Natural killer cell (primary cell): Measurements from ENCODE around the gene ST6GAL1. TPM values are rescaled to one million over a fixed set of nuclear protein-coding genes. Genes with fewer than 3 reads are reported as not detected.
"Not testable (repeated sequence)": the region's sequence is repeated elsewhere in the genome, so short reads cannot be mapped to it uniquely, and the experiment has no call there.

Experiments
- ATAC-seq, 3 donors: fragments of 150-1000 bp in 2 of 3; fragments of 200-7000 bp in 1 of 3; cut with Tn5 transposase; 1 replicate in 1 of 3; 2 replicates in 2 of 3; pipeline ENCODE4 v1.10.0; 2021; ENCODE audit warnings: mild to moderate bottlenecking in 2 of 3, moderate library complexity in 2 of 3
- DNase-seq, 2 donors: peaks; one replicate each; pipeline versions ENCODE4 v3.0.0 to v3.0.0-alpha.2; 2013 to 2021; ENCODE audit warnings: mixed read lengths in 1 of 2
- H3K27ac ChIP-seq: one replicate; pipeline ENCODE4 v1.5.1; 2013; ENCODE audit warnings: mild to moderate bottlenecking, low read length
- H3K27me3 ChIP-seq: one replicate; pipeline ENCODE4 v1.6.1; 2013; ENCODE audit warnings: low read length; ENCODE audit not compliant: control insufficient read depth, insufficient read depth
- H3K36me3 ChIP-seq: one replicate; pipeline ENCODE4 v1.6.1; 2013; ENCODE audit warnings: low read length; ENCODE audit not compliant: control insufficient read depth, insufficient read depth
- H3K4me1 ChIP-seq: one replicate; pipeline ENCODE4 v1.6.1; 2013; ENCODE audit warnings: low read length; ENCODE audit not compliant: control insufficient read depth, insufficient read depth
- H3K4me3 ChIP-seq: one replicate; pipeline ENCODE4 v1.5.1; 2013; ENCODE audit warnings: low read length
- H3K9me3 ChIP-seq: one replicate; pipeline ENCODE4 v1.6.1; 2013; ENCODE audit warnings: low read length; ENCODE audit not compliant: control insufficient read depth, insufficient read depth
- H3K27ac Mint-ChIP-seq, 2 donors: one replicate each; pipeline ENCODE4 v1.8.0; 2022; ENCODE audit warnings: mild to moderate bottlenecking in 2 of 2, mixed read lengths in 2 of 2, moderate library complexity in 1 of 2
- H3K27me3 Mint-ChIP-seq, 2 donors: one replicate each; pipeline ENCODE4 v1.8.0; 2022; ENCODE audit warnings: low read depth in 2 of 2, mixed read lengths in 2 of 2
- H3K36me3 Mint-ChIP-seq: one replicate; pipeline ENCODE4 v1.8.0; 2022; ENCODE audit warnings: mixed read lengths
- H3K4me1 Mint-ChIP-seq, 2 donors: one replicate each; pipeline ENCODE4 v1.8.0; 2022; ENCODE audit warnings: mixed read lengths in 2 of 2
- H3K4me3 Mint-ChIP-seq: one replicate; pipeline ENCODE4 v1.8.0; 2022; ENCODE audit warnings: mild to moderate bottlenecking, moderate library complexity, mixed read lengths
- H3K9me3 Mint-ChIP-seq, 2 donors: one replicate each; pipeline ENCODE4 v1.8.0; 2022; ENCODE audit warnings: mixed read lengths in 2 of 2
- CTCF ChIP-seq: fragments of 200-600 bp; IDR thresholded peaks from one replicate; pipeline ENCODE4 v1.8.0; 2022; ENCODE audit warnings: antibody characterized with exemption
- WGBS: methylation state at CpG from one replicate; pipeline ENCODE4 v1.1.7; 2013; ENCODE audit warnings: missing lambda C conversion rate; ENCODE audit not compliant: insufficient coverage; 5-methylcytosine and 5-hydroxymethylcytosine counted together
- intact Hi-C: fragments of 100-400 bp; cut with micrococcal nuclease; formaldehyde crosslinking; loops from one replicate; pipeline ENCODE4 v1.14.2; 2022
- total RNA-seq, 4 donors: library from RNA; stranded (reverse); fragments of 120-200 nt in 1 of 4; gene quantifications; one replicate each; pipeline versions ENCODE4 v1.2.3 to v1.2.4, GENCODE V29; 2013 to 2022

The ST6GAL1 gene
- total RNA-seq, 3 donors from 2014 or later (not counting 1 experiment from before 2014, with no cell fraction given): 121 to 182 (median 146) TPM

GRCh38 chr3:186964071-186964470 is 33.7 kb downstream of the ST6GAL1 start:
- 95% methylated on average over 2 of the region's 6 CpGs for WGBS
- H3K4me1 Mint-ChIP-seq: peaks cover 41 to 51% of the 10 kb centered on the region in 2 donors
- intact Hi-C loops: no loop called here
- Histone ChIP-seq H3K36me3 (peaks cover 43% of the 10 kb centered on the region), H3K27me3 (no peaks in the 10 kb centered on the region), H3K27ac (no peak overlapping the region), H3K4me1 (peaks cover 34% of the 10 kb centered on the region), H3K9me3 (no peaks in the 10 kb centered on the region), H3K4me3 (no peak overlapping the region)
- ATAC-seq: no peak
- H3K4me3 Mint-ChIP-seq: no peak overlapping the region
- no peak for DNase-seq
- no peaks in the 10 kb centered on the region for H3K36me3 Mint-ChIP-seq
- H3K27ac Mint-ChIP-seq: no peak overlapping the region
- no peak for TF ChIP-seq CTCF
- no peaks in the 10 kb centered on the region for H3K27me3 Mint-ChIP-seq
- H3K9me3 Mint-ChIP-seq: no peaks in the 10 kb centered on the region

- Mint-ChIP-seq H3K27ac (no peak overlapping the region), H3K4me1 (peaks cover 41 to 50% of the 10 kb centered on the region in 2 donors), H3K4me3 (no peak overlapping the region), H3K9me3 (no peaks in the 10 kb centered on the region), H3K27me3 (no peaks in the 10 kb centered on the region), H3K36me3 (peaks cover 5% of the 10 kb centered on the region)
- no peaks in the 10 kb centered on the region for H3K27me3 ChIP-seq
- intact Hi-C loops: no loop called here
- 95% methylated on average over 9 of the region's 9 CpGs for WGBS
- DNase-seq (no peak), ATAC-seq (no peak)
- peaks cover 29% of the 10 kb centered on the region for H3K4me1 ChIP-seq
- H3K36me3 ChIP-seq: peaks cover 47% of the 10 kb centered on the region
- H3K4me3 ChIP-seq: no peak overlapping the region
- TF ChIP-seq CTCF: no peak
- H3K9me3 ChIP-seq: no peaks in the 10 kb centered on the region
- H3K27ac ChIP-seq: no peak overlapping the region
These were observed 34.3 kb downstream of the ST6GAL1 start for GRCh38 chr3:186964616-186965015.

- no peak overlapping the region for H3K4me3 Mint-ChIP-seq
- H3K9me3 Mint-ChIP-seq: no peaks in the 10 kb centered on the region
- no peak for DNase-seq
- no peak overlapping the region for H3K4me3 ChIP-seq
- peak overlapping the region in 1 of 2 donors; percentile 11 for H3K27ac Mint-ChIP-seq
- H3K27ac ChIP-seq: no peak overlapping the region
- H3K4me1 Mint-ChIP-seq: peaks cover 36 to 45% of the 10 kb centered on the region in 2 donors
- intact Hi-C loops: no loop called here
- H3K36me3 ChIP-seq: peaks cover 47% of the 10 kb centered on the region
- no peaks in the 10 kb centered on the region for H3K27me3 ChIP-seq
- no peak for ATAC-seq
- TF ChIP-seq CTCF: no peak
- 76% methylated on average over 8 of the region's 10 CpGs for WGBS
- peaks cover 7% of the 10 kb centered on the region for H3K36me3 Mint-ChIP-seq
- H3K4me1 ChIP-seq: peaks cover 22% of the 10 kb centered on the region
- H3K27me3 Mint-ChIP-seq: no peaks in the 10 kb centered on the region
- no peaks in the 10 kb centered on the region for H3K9me3 ChIP-seq
These were observed 35.0 kb downstream of the ST6GAL1 start for GRCh38 chr3:186965141-186965879.

- Mint-ChIP-seq H3K27me3 (no peaks in the 10 kb centered on the region), H3K4me3 (no peak overlapping the region), H3K27ac (peak overlapping the region in 1 of 2 donors; percentile 78), H3K9me3 (no peaks in the 10 kb centered on the region), H3K4me1 (peaks cover 28 to 44% of the 10 kb centered on the region in 2 donors), H3K36me3 (peaks cover 7% of the 10 kb centered on the region)
- H3K36me3 ChIP-seq: peaks cover 49% of the 10 kb centered on the region
- no peaks in the 10 kb centered on the region for H3K9me3 ChIP-seq
- H3K4me1 ChIP-seq: peaks cover 13% of the 10 kb centered on the region
- WGBS: 97% methylated on average over 6 of the region's 6 CpGs
- TF ChIP-seq CTCF: no peak
- no peaks in the 10 kb centered on the region for H3K27me3 ChIP-seq
- no peak overlapping the region for H3K4me3 ChIP-seq
- intact Hi-C loops: no loop called here
- no peak for DNase-seq
- H3K27ac ChIP-seq: no peak overlapping the region
- ATAC-seq: no peak
These were observed 36.1 kb downstream of the ST6GAL1 start for GRCh38 chr3:186966406-186966805.

- H3K4me3 Mint-ChIP-seq, H3K36me3 Mint-ChIP-seq, ATAC-seq, H3K9me3 ChIP-seq, intact Hi-C loops, H3K27me3 Mint-ChIP-seq, H3K4me3 ChIP-seq, H3K9me3 Mint-ChIP-seq, H3K27me3 ChIP-seq, DNase-seq: not testable (repeated sequence)
- Histone ChIP-seq H3K4me1 (peaks cover 13% of the 10 kb centered on the region), H3K27ac (peak overlapping the region; percentile 2), H3K36me3 (peaks cover 55% of the 10 kb centered on the region)
- 94% methylated on average over 11 of the region's 11 CpGs for WGBS
- Mint-ChIP-seq H3K4me1 (peaks cover 27 to 42% of the 10 kb centered on the region in 2 donors), H3K27ac (peak overlapping the region; percentile 78 to 86)
These were observed 36.9 kb downstream of the ST6GAL1 start for GRCh38 chr3:186967236-186967635.
